Measurements from ENCODE around the gene CNN3. TPM values are rescaled to one million over a fixed set of nuclear protein-coding genes. Genes with fewer than 3 reads are reported as not detected.
A peak's percentile ranks its signal among the peaks of the same experiment; 100 is the strongest.

The CNN3 gene
- total RNA-seq, 2 experiments from 2014 or later = 1.1 to 1.4 TPM

- Histone ChIP-seq H3K9me3 (ENCODE audit: control insufficient read depth in 1 of 2, insufficient read depth in 1 of 2, low read length in 2 of 2) (no peaks in the 10 kb centered on the region), H3K27me3 (ENCODE audit: control insufficient read depth in 1 of 2, insufficient read depth in 2 of 2, low read length in 2 of 2) (peaks cover 16 to 17% of the 10 kb centered on the region in 2 experiments), H3K4me3 (ENCODE audit: low read length) (no peak overlapping the region), H3K27ac (ENCODE audit: low read depth in 1 of 2, low read length in 2 of 2) (no peak overlapping the region), H3K4me1 (ENCODE audit: insufficient read depth, low read length) (peaks cover 20% of the 10 kb centered on the region), H3K36me3 (ENCODE audit: insufficient read depth, low read length) (no peaks in the 10 kb centered on the region)
- Mint-ChIP-seq H3K36me3 (ENCODE audit: low read depth) (no peaks in the 10 kb centered on the region), H3K27me3 (peaks cover 75% of the 10 kb centered on the region), H3K9me3 (no peaks in the 10 kb centered on the region), H3K4me1 (ENCODE audit: low read depth) (peaks cover 16% of the 10 kb centered on the region), H3K4me3 (peak overlapping the region; percentile 92), H3K27ac (no peak overlapping the region)
- no peak for ATAC-seq (ENCODE audit: poor library complexity)
- TF ChIP-seq CTCF (IDR thresholded peaks at IDR 0.05) = no peak
- ChIA-PET POLR2A (no interaction called here), CTCF (no interaction called here)
- intact Hi-C loops (cut with DNase I, micrococcal nuclease) = no loop called here
- no peak for DNase-seq
Observed at GRCh38 chr1:94925004-94925403, 1.9 kb downstream of the CNN3 start.

- Histone ChIP-seq H3K27me3 (ENCODE audit: control insufficient read depth in 1 of 2, insufficient read depth in 2 of 2, low read length in 2 of 2) (peaks cover 16 to 19% of the 10 kb centered on the region in 2 experiments), H3K4me1 (ENCODE audit: insufficient read depth, low read length) (peaks cover 20% of the 10 kb centered on the region), H3K9me3 (ENCODE audit: control insufficient read depth in 1 of 2, insufficient read depth in 1 of 2, low read length in 2 of 2) (no peaks in the 10 kb centered on the region), H3K27ac (ENCODE audit: low read depth in 1 of 2, low read length in 2 of 2) (no peak overlapping the region), H3K4me3 (ENCODE audit: low read length) (no peak overlapping the region), H3K36me3 (ENCODE audit: insufficient read depth, low read length) (no peaks in the 10 kb centered on the region)
- H3K9me3 Mint-ChIP-seq = no peaks in the 10 kb centered on the region
- ChIA-PET POLR2A (interaction anchor here (1.0 kb wide), 1 partner anchor 40 kb away, joined by 5 read pairs; no protein-coding TSS in a partner anchor), CTCF (no interaction called here)
- no peaks in the 10 kb centered on the region for H3K36me3 Mint-ChIP-seq (ENCODE audit: low read depth)
- H3K27ac Mint-ChIP-seq = no peak overlapping the region
- H3K27me3 Mint-ChIP-seq = peaks cover 71% of the 10 kb centered on the region
- intact Hi-C loops (cut with DNase I, micrococcal nuclease) = loop anchor here in 1 of 2 experiments (5.0 kb wide), 1 partner anchor 66 kb away; no protein-coding TSS in a partner anchor
- H3K4me1 Mint-ChIP-seq (ENCODE audit: low read depth) = peaks cover 16% of the 10 kb centered on the region
- no peak for TF ChIP-seq CTCF (IDR thresholded peaks at IDR 0.05)
- H3K4me3 Mint-ChIP-seq = no peak overlapping the region
- ATAC-seq (ENCODE audit: poor library complexity) (no peak), DNase-seq (no peak)
Observed at GRCh38 chr1:94922761-94923331, 4.1 kb downstream of the CNN3 start.

GRCh38 chr1:94921977-94922376 lies 4.9 kb downstream of the CNN3 start:
- ATAC-seq (ENCODE audit: poor library complexity) (no peak), DNase-seq (no peak)
- H3K9me3 ChIP-seq (ENCODE audit: control insufficient read depth in 1 of 2, insufficient read depth in 1 of 2, low read length in 2 of 2) = no peaks in the 10 kb centered on the region
- Mint-ChIP-seq H3K9me3 (no peaks in the 10 kb centered on the region), H3K36me3 (ENCODE audit: low read depth) (no peaks in the 10 kb centered on the region), H3K27ac (no peak overlapping the region), H3K4me3 (no peak overlapping the region), H3K27me3 (peaks cover 71% of the 10 kb centered on the region), H3K4me1 (ENCODE audit: low read depth) (peaks cover 16% of the 10 kb centered on the region)
- peaks cover 15% of the 10 kb centered on the region for H3K4me1 ChIP-seq (ENCODE audit: insufficient read depth, low read length)
- peaks cover 14 to 16% of the 10 kb centered on the region in 2 experiments for H3K27me3 ChIP-seq (ENCODE audit: control insufficient read depth in 1 of 2, insufficient read depth in 2 of 2, low read length in 2 of 2)
- intact Hi-C loops (cut with DNase I, micrococcal nuclease) = loop anchor here in 1 of 2 experiments (5.0 kb wide), 1 partner anchor 65 kb away; no protein-coding TSS in a partner anchor
- CTCF ChIA-PET = no interaction called here
- H3K27ac ChIP-seq (ENCODE audit: low read depth in 1 of 2, low read length in 2 of 2) = no peak overlapping the region
- POLR2A ChIA-PET = no interaction called here
- H3K36me3 ChIP-seq (ENCODE audit: insufficient read depth, low read length) = no peaks in the 10 kb centered on the region
- TF ChIP-seq CTCF (IDR thresholded peaks at IDR 0.05) = no peak
- H3K4me3 ChIP-seq (ENCODE audit: low read length) = no peak overlapping the region
